GM19324 (cell line): ENCODE measurements around the gene BUD23.

ENCODE experiments used
- ATAC-seq: cut with Tn5 transposase; IDR thresholded peaks from one replicate; pipeline ENCODE4 v1.9.1; 2021; ENCODE audit warnings: mild to moderate bottlenecking, moderate library complexity; ENCODE audit not compliant: unreplicated experiment, low FRiP score

The BUD23 gene

GRCh38 chr7:73740212-73740611 is 56.8 kb downstream of the BUD23 start:
- ATAC-seq: no peak

- no peak for ATAC-seq
Observed at GRCh38 chr7:73740771-73741170, 57.4 kb downstream of the BUD23 start.

GRCh38 chr7:73741600-73741999 is 58.2 kb downstream of the BUD23 start:
- no peak for ATAC-seq

GRCh38 chr7:73742338-73742752 is 58.9 kb downstream of the BUD23 start:
- no peak for ATAC-seq

GRCh38 chr7:73742753-73743641 is 59.6 kb downstream of the BUD23 start:
- ATAC-seq: no peak

- no peak for ATAC-seq
Observed at GRCh38 chr7:73746378-73746777, 63.0 kb downstream of the BUD23 start.
